PC-3 (cell line): ENCODE results near the gene HTR1D. TPM values are rescaled to one million over a fixed set of nuclear protein-coding genes. Genes with fewer than 3 reads are reported as not detected.

Source experiments
- ATAC-seq: fragments of 200-7000 bp; cut with Tn5 transposase; 2 replicates; pipeline ENCODE4 v1.9.1; 2020; ENCODE audit warnings: mild to moderate bottlenecking, moderate library complexity
- BruUV-seq: library from RNA; stranded (reverse); fragments of 400-500 nt; replicated peaks from 2 replicates; lab custom pipeline; 2021; lab: Mats Ljungman, UMichigan
- CTCF ChIA-PET: fragments of 300-600 bp; sonication (Branson Sonifier 250); formaldehyde crosslinking; loops from one replicate; lab custom pipeline; 2022; ENCODE audit warnings: antibody characterized with exemption; lab: Charles Lee
- POLR2A ChIA-PET: fragments of 300-600 bp; sonication (Branson Sonifier 250); formaldehyde crosslinking; loops from one replicate; lab custom pipeline; 2022; ENCODE audit warnings: antibody characterized with exemption; ENCODE audit not compliant: unreplicated experiment; lab: Charles Lee
- DNase-seq: peaks from one replicate; pipeline ENCODE4 v3.0.0-alpha.2; 2015
- H2AFZ ChIP-seq: fragments of 300-600 bp; sonication (generic); 2 replicates; pipeline ENCODE4 v1.6.0; 2016; ENCODE audit warnings: antibody characterized with exemption, low read length
- H3F3A ChIP-seq: fragments of 300-600 bp; sonication (generic); one replicate; pipeline ENCODE4 v1.6.0; 2017; ENCODE audit warnings: antibody characterized with exemption, low read length, control low read depth, mild to moderate bottlenecking; ENCODE audit not compliant: unreplicated experiment
- H3K27ac ChIP-seq: fragments of 300-600 bp; sonication (generic); 2 replicates; pipeline ENCODE4 v1.5.1; 2016; ENCODE audit warnings: mild to moderate bottlenecking, low read length
- H3K27me3 ChIP-seq: fragments of 300-600 bp; sonication (generic); 2 replicates; pipeline ENCODE4 v1.6.1; 2016; ENCODE audit warnings: low read length, mixed read lengths
- H3K36me3 ChIP-seq: fragments of 300-600 bp; sonication (generic); 2 replicates; pipeline ENCODE4 v1.6.1; 2016; ENCODE audit warnings: low read depth, mixed run types, low read length, mixed read lengths
- H3K4me1 ChIP-seq: fragments of 300-600 bp; sonication (generic); 2 replicates; pipeline ENCODE4 v1.5.1; 2016; ENCODE audit warnings: low read length; ENCODE audit not compliant: insufficient read depth
- H3K4me2 ChIP-seq: fragments of 300-600 bp; sonication (generic); 2 replicates; pipeline ENCODE4 v1.6.0; 2016; ENCODE audit warnings: low read length
- H3K4me3 ChIP-seq: fragments of 300-600 bp; sonication (generic); 2 replicates; pipeline ENCODE4 v1.5.1; 2016; ENCODE audit warnings: mild to moderate bottlenecking, low read length, mixed read lengths
- H3K79me2 ChIP-seq: fragments of 300-600 bp; sonication (generic); 2 replicates; pipeline ENCODE4 v1.6.1; 2017; ENCODE audit warnings: low read length, mixed read lengths
- H3K9ac ChIP-seq: fragments of 300-600 bp; sonication (generic); 2 replicates; pipeline ENCODE4 v1.6.0; 2016; ENCODE audit warnings: mild to moderate bottlenecking, low read length
- H3K9me2 ChIP-seq: fragments of 300-600 bp; sonication (generic); replicated peaks from 2 replicates; pipeline ENCODE4 v1.6.1; 2016; ENCODE audit warnings: mixed run types, low read length, mixed read lengths
- H3K9me3 ChIP-seq: fragments of 300-600 bp; sonication (generic); 2 replicates; pipeline ENCODE4 v1.6.1; 2016; ENCODE audit warnings: low read length, mixed read lengths
- H4K20me1 ChIP-seq: fragments of 300-600 bp; sonication (generic); 2 replicates; pipeline ENCODE4 v1.6.1; 2016; ENCODE audit warnings: low read length, mixed read lengths
- CTCF ChIP-seq: fragments of 300-600 bp; sonication (generic); conservative IDR thresholded peaks from 2 replicates; pipeline ENCODE4 v1.5.1; 2017; ENCODE audit warnings: antibody characterized with exemption, low read depth, mild to moderate bottlenecking, low read length
- EZH2 ChIP-seq: fragments of 300-600 bp; sonication (generic); IDR thresholded peaks from one replicate; pipeline ENCODE4 v1.6.1; 2017; ENCODE audit warnings: antibody characterized with exemption, mild to moderate bottlenecking, low read length; ENCODE audit not compliant: unreplicated experiment
- EZH2phosphoT487 ChIP-seq: fragments of 300-600 bp; sonication (generic); IDR thresholded peaks from 2 replicates; pipeline ENCODE4 v1.6.1; 2018; ENCODE audit warnings: mild to moderate bottlenecking, antibody characterized with exemption, low read length, borderline replicate concordance
- intact Hi-C: fragments of 100-400 bp; cut with micrococcal nuclease; formaldehyde crosslinking; loops from 2 replicates; pipeline ENCODE4 v1.9.0; 2023
- total RNA-seq: library from RNA; depleted of rRNA; stranded (reverse); fragments of >200 nt; gene quantifications from 2 replicates; pipeline ENCODE4 v1.2.3, GENCODE V29; 2014

Gene HTR1D
- total RNA-seq, 1 experiment from 2014 or later = 1.3 TPM

- Histone ChIP-seq H2AFZ (peak overlapping the region; percentile 10; the same call in 1 of the 2 replicates), H3K9ac (peak overlapping the region; percentile 61), H4K20me1 (no peaks in the 10 kb centered on the region), H3K4me2 (peak overlapping the region; percentile 49), H3K27me3 (no peaks in the 10 kb centered on the region), H3K4me3 (no peak overlapping the region), H3K4me1 (peaks cover 26% of the 10 kb centered on the region), H3F3A (no peaks in the 10 kb centered on the region), H3K27ac (peak overlapping the region; percentile 92), H3K9me2 (no peaks in the 10 kb centered on the region), H3K36me3 (no peaks in the 10 kb centered on the region), H3K9me3 (no peaks in the 10 kb centered on the region), H3K79me2 (no peaks in the 10 kb centered on the region)
- POLR2A ChIA-PET = interaction anchor here (0.6 kb wide), 1 partner anchor 1107 kb away, joined by 4 read pairs; no protein-coding TSS in a partner anchor
- CTCF ChIA-PET = interaction anchor here (0.5 kb wide), 1 partner anchor 27 kb away, joined by 3 read pairs; no protein-coding TSS in a partner anchor
- DNase-seq (peak; percentile 68), ATAC-seq (peak; percentile 46)
- TF ChIP-seq EZH2 (no peak), EZH2phosphoT487 (no peak), CTCF (no peak)
- no TSS peak for BruUV-seq
- intact Hi-C loops = no loop called here
These were observed 28.8 kb downstream of the HTR1D start for GRCh38 chr1:23188434-23188884.

- Histone ChIP-seq H3K9me2 (no peaks in the 10 kb centered on the region), H3K4me3 (no peak overlapping the region), H4K20me1 (no peaks in the 10 kb centered on the region), H3K4me2 (no peak overlapping the region), H3K27me3 (no peaks in the 10 kb centered on the region), H2AFZ (no peak overlapping the region), H3K4me1 (peaks cover 26% of the 10 kb centered on the region), H3K9me3 (no peaks in the 10 kb centered on the region), H3K27ac (peak overlapping the region; percentile 92), H3K36me3 (no peaks in the 10 kb centered on the region), H3K79me2 (no peaks in the 10 kb centered on the region), H3F3A (no peaks in the 10 kb centered on the region), H3K9ac (no peak overlapping the region)
- intact Hi-C loops = no loop called here
- ATAC-seq = no peak
- DNase-seq = no peak
- BruUV-seq = no TSS peak
- ChIA-PET CTCF (interaction anchor here (0.5 kb wide), 1 partner anchor 28 kb away, joined by 3 read pairs; no protein-coding TSS in a partner anchor), POLR2A (interaction anchor here (0.6 kb wide), 1 partner anchor 1108 kb away, joined by 4 read pairs; no protein-coding TSS in a partner anchor)
- TF ChIP-seq EZH2phosphoT487 = no peak
- no peak for TF ChIP-seq EZH2
These were observed 29.7 kb downstream of the HTR1D start for GRCh38 chr1:23187637-23188036.

- TF ChIP-seq CTCF (no peak), EZH2 (no peak), EZH2phosphoT487 (no peak)
- POLR2A ChIA-PET = interaction anchor here (0.6 kb wide), 1 partner anchor 83 kb away, joined by 4 read pairs; no protein-coding TSS in a partner anchor
- no peak overlapping the region for H3K4me2 ChIP-seq
- H3K27ac ChIP-seq = no peak overlapping the region
- H3K9ac ChIP-seq = no peak overlapping the region
- H3K79me2 ChIP-seq = no peaks in the 10 kb centered on the region
- peaks cover 26% of the 10 kb centered on the region for H3K4me1 ChIP-seq
- no peaks in the 10 kb centered on the region for H3K9me3 ChIP-seq
- no peaks in the 10 kb centered on the region for H4K20me1 ChIP-seq
- intact Hi-C loops = no loop called here
- H3K9me2 ChIP-seq = no peaks in the 10 kb centered on the region
- ATAC-seq = no peak
- H3K27me3 ChIP-seq = no peaks in the 10 kb centered on the region
- H3F3A ChIP-seq = no peaks in the 10 kb centered on the region
- no peak overlapping the region for H3K4me3 ChIP-seq
- H2AFZ ChIP-seq = no peak overlapping the region
- CTCF ChIA-PET = interaction anchor here (0.5 to 3.5 kb wide), 4 partner anchors 86 to 209 kb away, joined by 4 to 30 read pairs (median 7); partner anchors contain the start of gene HNRNPR
- H3K36me3 ChIP-seq = no peaks in the 10 kb centered on the region
- no peak for DNase-seq
- BruUV-seq = no TSS peak
These were observed 31.9 kb downstream of the HTR1D start for GRCh38 chr1:23185381-23185780.
